ENCODE results near the gene HOXA6.
A peak's percentile ranks its signal among the peaks of the same experiment; 100 is the strongest.

HOXA6 gene

DNA sequence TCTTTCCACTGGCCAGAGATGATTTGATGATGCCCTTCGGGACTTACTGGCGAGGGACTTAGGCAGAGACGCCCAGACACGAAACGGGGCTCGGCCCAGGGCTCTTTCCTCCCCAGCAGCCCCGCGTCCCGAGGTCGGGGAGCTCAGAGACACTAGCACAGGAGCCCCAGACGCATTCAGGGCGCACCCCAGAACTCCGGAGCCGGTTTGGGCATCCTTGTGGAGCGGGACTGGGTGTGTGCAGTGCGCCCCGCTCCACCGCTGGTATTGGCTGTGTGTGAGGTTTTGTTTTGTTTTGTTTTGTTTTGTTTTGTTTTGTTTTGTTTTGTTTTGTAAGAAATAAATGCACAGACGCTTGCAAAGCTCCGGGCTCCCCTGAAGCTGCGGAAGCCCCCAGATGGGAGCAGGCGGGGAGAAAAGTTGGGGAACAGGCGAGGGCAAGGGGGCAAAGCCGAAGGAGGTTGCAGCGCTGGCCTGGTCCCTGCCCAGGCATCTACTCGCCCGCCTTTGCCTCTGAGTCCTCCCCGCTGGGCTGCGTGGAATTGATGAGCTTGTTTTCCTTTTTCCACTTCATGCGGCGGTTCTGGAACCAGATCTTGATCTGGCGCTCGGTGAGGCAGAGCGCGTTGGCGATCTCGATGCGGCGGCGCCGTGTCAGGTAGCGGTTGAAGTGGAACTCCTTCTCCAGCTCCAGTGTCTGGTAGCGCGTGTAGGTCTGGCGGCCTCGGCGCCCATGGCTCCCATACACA is 2.2 kb downstream of the HOXA6 start:
- peak in 2 of 42 donors; percentile 14 to 19 for DNase-seq
- intact Hi-C loops (cut with DNase I): no loop called here

DNA sequence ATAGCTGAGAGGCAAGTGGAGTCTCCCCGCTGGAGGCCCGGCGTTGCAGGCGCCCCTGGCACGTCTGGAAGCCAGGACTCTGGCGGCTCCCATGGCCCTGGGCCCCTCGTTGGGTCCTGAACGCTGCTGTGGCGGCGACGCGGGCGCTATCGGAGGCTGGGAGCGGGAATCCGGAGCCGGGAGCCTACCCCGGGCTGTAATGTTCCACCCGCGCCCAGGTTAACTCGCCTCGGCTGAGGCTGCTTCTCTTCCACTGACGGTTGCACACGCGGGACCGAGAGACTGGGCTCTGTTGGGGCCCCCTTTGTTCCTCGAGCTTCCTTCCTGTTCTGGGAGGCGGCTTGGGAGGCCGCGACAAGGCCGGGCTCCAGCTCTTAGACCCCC is 2.8 kb downstream of the HOXA6 start:
- intact Hi-C loops (cut with DNase I): no loop called here
- no peak for DNase-seq

DNA sequence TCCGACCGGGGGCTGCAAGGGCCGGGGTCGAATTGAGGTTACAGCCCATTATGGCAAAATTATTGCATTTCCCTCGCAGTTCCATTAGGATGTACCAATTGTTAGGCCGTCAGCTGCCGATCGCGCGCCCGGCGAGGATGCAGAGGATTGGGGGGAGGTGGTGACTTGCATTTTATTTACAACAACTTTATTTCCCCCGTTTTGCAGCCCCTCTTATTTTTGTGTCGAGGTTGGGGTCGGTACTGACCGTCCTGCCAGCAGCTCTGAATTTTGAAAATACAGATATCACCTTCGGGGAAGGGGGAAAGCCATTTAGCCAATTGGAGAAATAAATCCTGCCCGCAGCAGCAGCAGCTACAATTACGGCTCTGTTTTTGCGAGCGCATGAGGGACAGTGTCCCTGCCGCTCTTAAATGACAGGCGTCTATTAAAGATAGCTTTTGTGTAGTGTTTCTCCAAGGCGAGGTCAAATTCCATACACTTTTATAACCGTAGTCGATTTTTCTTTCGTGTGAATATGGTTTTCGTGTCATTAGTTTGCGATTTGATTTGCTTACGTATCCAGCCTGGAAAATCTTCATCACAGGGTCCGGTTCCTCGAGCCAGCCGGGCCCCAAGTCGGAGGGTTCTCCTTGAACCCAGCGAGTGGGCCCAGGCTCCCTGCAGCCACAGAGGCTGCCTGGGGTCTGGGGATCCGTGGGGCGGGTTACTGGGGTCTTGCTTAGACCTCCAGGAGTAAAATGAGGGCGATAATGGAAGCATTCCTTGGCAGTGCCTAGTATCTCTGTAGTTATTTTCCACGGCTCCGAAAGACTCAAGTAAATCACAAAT is 3.4 kb downstream of the HOXA6 start:
- DNase-seq: peak in 1 of 42 donors; percentile 9
- intact Hi-C loops (cut with DNase I): no loop called here

DNA sequence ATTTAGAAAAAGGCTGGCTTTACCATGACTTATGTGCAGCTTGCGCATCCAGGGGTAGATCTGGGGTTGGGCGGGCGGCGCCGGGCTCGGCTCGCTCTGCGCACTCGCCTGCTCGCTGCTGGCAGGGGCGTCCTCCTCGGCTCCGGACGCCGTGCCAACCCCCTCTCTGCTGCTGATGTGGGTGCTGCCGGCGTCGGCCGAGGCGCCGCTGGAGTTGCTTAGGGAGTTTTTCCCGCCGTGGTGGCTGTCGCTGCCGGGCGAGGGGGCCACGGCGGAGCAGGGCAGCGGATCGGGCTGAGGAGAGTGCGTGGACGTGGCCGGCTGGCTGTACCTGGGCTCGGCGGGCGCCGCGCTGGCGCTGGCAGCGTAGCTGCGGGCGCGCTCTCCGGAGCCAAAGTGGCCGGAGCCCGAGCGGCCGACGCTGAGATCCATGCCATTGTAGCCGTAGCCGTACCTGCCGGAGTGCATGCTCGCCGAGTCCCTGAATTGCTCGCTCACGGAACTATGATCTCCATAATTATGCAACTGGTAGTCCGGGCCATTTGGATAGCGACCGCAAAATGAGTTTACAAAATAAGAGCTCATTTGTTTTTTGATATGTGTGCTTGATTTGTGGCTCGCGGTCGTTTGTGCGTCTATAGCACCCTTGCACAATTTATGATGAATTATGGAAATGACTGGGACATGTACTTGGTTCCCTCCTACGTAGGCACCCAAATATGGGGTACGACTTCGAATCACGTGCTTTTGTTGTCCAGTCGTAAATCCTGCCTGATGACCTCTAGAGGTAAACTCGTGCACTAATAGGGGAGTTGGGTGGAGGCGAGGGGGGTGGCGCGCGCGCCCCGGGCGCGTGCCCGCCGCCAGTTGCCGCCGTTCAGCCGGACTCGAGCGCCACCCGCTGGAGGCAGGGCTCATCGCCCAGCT is 4.3 kb downstream of the HOXA6 start, which contains the start of gene HOXA5:
HOXA5 (minus strand) TSS at position 659 of the 927 bp plus-strand sequence; CDS start at position 585, 74 bp downstream.
- peak in 1 of 42 donors; percentile 17 for DNase-seq
- intact Hi-C loops (cut with DNase I): no loop called here

DNA sequence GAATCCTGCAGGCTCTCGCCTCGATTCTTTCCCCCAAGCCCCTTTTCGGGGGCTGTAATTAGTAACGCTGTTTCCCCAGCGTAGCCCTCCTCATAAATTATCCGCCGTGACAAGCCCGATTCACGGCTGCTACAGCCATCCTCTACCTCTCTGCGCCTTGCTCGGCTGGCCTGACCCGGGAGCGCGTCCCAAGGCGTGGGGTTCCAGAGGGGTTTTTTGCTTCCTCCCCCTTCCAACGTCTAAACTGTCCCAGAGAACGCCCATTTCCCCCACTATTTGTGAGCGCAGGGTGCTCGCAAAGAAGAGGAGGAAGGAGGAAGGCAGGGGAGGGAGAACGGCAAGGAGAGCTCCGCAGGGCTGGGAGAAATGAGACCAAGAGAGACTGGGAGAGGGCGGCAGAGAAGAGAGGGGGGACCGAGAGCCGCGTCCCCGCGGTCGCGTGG is 5.0 kb downstream of the HOXA6 start:
- intact Hi-C loops (cut with DNase I): no loop called here
- no peak for DNase-seq

DNA sequence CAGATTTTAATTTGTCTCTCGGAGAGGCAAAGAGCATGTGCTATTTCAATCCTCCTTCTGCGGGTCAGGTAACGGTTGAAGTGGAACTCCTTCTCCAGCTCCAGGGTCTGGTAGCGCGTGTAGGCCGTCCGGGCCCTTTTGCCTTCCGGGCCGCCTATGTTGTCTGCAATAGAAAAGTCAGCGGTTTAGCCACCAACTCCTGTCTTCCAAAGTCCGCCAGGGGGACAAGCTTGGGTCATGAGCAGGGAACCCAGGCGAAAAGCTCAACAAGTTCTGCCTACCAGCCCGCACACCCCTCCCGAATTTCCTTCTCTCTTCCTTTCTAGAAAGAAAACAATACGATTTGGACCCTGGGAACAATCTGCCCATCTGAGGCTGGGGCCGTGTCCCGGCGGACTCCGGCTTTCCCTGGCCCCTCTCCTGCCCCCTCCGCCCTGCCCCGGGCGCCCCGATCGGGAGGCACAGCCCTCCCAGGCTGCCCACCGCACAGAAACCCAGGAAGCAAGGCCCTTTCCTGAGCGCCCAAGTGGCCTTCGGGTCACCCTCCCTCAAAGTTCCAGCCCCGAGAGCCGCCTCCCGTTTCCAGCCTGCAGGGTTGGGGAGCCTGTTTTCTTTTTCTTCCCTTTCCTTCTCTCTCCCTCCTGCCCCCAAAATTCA is 5.5 kb downstream of the HOXA6 start:
- peak in 1 of 42 donors; percentile 16 for DNase-seq
- intact Hi-C loops (cut with DNase I): no loop called here

DNA sequence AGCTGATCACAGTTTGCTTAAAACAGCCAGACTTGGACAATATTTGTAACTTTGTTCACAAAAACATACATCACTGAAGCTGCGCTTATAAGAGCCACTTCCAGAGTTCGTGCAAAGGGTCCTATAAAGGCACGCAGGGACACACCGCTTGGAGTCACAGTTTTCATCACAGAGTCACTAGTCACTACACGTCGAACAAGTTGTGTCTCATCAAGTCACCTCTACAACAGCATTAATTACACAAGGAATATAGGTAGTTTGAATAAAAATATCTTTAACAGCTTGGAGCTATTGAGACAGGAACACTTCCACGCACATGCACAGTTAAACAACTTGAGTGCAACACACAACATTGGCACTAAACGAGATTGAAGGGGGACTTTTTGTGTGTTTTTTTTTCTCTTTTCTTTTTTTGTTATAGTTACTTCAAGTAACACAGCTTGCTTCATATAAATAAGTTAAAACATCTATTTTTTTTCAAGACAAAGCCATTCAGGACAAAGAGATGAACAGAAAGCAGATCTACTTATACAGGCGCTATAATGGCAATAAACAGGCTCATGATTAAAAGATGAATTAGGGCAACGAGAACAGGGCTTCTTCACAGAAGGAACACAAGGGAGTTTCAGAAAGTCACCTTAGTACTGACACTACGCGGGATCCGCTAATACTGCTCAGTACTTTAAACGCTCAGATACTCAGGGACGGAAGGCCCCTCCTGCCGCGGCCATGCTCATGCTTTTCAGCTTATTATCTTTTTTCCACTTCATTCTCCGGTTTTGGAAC is 6.2 kb downstream of the HOXA6 start:
- peak in 1 of 42 donors; percentile 4 for DNase-seq
- intact Hi-C loops (cut with DNase I): no loop called here

DNA sequence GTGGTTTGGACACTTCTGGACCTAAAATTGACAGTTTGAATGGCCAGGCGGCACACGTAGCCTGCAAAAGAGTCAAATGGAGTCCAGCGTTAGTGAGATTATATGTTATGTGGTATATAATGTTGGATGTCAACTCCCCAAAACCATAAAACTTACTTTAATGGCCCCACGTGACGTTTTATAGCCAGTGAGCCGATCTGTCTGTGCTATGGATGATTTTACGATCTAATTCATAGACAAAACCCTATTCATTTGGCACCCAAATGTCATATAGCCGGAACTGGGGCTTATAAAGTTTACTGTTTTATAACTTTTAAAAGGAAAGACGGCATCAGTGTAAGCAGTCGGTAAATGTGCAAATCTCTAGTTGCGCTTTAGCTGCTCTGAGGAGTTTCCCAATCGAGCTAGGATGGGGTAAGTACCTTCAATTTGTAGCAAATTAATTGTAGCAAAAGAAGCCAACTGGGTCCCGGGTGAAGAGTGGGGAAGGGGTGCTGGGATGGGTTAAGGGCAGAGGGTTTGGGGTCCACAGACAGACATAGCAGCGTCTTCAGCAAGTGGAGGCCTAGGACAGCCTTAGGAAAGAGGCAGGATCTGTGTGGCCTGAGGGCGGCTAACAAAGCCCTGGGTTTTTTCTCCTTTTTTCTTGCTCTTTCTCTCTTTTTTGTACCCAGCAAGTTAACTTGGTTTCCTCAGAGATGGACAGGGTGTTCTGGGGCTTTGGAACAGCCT is 7.3 kb downstream of the HOXA6 start:
- DNase-seq: peak in 1 of 42 donors; percentile 3
- intact Hi-C loops (cut with DNase I): no loop called here

DNA sequence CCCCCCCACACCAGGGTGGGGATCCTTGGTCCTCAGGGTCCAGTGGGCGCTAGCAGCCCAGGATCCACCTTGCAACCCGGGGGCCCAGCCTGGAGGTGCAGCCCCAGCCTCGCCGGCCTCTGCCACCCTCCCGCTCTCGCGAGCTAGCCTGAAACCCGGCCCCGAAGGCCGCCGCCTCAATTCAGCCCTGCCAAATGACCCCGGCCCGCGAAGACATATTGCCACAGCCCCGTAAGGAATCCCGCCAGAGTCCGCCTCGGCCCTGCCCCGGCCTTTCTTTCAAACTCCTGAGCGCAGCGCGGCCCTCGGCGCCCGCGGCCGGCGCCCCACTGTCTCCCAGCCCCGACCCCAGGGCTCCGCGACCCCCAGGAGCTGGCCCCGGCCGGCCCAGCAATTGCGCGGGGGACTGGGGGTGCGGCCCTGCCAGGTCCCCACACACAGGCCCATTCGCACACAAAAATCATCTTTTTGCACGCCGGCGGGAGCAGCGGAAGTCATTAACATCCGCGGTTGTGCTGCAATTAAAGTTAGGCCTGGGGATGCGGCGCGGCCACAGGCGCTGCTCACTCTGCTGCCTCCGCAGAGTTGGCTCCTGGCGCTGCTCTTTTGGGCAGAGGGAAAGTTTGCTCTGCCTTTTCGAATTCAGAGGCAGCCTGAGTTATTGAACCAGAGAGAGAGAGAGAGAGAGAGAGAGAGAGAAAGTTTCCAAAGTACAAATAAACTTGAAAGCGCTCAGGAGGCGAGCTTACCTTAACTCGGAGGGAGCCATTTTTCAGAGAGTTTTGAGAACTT is 8.0 kb downstream of the HOXA6 start:
- intact Hi-C loops (cut with DNase I): no loop called here
- DNase-seq: peak in 1 of 42 donors; percentile 14

DNA sequence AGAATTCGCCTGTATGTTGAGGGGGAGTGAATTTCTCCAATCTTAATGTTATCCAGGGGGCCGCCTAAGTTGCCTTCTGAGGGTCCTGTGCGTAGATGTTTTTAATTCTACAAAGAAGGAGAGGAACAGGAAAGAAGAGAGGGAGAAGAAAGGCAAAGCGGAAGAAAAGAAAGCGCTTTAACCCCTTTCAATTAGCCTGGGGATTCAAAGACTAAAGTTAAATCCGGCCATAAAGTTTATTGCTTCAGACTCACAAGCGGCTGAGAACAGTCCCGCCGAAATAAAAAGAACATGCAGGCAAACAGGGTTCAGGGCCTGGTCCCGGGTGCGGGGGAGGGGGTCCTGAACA is 8.6 kb downstream of the HOXA6 start:
- DNase-seq: no peak
- intact Hi-C loops (cut with DNase I): no loop called here

DNA sequence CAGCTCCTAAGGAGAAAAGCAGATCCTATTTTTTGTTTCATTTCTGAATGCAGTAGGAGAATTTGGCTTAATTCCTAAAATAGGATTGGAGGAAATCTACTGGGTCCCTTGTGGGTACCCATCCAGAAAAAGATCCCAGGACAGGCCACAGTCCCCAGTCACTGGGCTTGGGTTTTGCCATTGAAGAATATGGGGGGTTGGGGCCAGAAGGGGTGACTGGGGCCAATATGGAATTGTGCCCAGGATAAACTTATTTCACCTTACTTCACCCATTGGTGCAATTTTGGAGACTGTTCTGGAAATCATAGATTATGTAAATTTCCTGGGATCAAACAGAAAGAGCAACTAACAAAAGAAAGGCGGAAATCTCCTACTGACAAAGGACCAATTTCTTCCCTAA is 9.1 kb downstream of the HOXA6 start:
- no peak for DNase-seq
- intact Hi-C loops (cut with DNase I): no loop called here

DNA sequence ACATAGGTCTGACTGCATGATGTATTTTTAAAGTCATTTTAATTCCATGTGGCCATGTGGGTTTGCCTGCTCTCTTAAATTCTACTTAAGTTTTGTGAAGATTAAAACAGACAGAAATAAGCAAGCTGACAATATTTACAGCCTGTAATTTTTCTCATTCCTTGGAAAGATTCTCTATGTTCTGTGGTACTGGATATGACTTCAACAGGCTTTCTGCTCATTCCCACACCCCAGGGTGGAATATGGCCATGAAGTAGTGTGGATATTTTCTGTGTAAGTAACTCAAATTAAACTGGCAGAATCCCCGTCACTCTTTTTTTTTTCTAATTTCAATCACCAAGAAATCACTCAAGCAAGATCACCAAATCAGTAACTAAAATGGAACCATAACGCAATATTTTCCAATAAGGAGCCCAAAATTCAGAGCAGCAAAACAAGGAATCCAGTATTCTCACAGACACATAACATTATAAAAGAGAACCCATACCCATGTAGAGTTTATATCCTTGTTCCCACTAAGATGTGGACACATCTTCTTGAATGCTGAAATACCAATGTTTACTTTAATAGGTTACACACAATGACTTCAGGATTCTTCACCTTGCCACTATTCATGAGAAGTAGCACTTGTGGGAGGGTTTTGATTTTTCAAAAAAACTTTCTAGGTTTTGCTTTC is 9.8 kb downstream of the HOXA6 start:
- intact Hi-C loops (cut with DNase I): no loop called here
- peak in 1 of 42 donors; percentile 6 for DNase-seq

DNA sequence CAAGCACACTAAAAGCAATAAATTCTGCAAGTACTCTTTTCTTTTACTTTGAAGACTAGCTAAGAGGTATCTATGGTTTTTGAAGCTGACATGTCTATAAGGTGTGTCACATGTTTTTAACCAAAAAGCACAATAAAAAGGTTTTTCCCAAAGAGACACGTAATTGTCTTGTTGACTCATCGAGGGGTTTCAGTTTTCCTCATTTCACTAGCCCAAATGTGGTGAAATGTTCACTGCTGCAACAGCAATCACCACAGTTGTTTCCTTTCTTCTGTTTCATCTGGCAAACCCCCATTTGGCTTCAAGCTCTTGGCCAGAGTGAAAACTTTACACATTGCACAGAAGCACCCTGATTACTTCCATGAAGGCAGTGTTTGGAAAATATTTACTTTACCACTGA is 13.2 kb downstream of the HOXA6 start:
- intact Hi-C loops (cut with DNase I): no loop called here
- DNase-seq: no peak

DNA sequence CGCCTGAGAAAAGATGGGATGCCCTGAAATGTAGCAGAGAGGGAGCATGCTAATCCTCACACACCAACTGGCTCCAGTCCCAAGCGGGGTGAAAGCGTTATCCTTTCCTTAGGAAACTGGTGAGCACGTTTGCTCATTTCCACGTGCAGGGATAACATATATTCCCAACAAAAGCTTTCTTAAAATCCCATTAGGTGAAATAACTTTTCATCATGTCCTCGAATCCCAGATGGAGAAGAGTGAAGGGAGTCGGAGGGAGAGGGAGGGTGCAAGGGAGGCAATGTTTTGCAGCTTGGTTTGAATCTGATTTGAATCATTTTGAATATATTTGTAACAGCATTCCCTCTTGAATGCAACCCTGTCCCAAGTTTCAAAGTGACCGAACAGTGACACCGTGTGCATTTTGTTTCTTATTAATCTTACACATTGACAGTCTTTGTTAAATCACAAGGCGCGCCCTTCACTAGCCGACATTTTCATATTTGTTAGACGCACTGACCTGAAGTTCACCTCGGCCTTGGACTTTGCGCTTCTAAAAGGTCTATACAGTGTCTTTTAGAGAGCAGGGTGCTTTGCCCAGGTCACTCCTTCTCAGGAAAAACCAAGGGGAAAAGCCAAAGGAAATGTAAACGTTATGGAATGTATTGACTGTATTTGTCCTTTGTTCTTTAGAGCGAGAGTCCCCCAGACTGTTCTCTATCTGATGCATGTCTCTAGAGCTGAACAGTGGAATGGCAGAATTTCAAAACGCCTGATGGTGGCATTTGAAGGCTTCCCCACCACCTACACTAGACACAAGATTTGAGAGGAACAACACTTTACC is 14.0 kb downstream of the HOXA6 start:
- DNase-seq: peak in 1 of 42 donors; percentile 10
- intact Hi-C loops (cut with DNase I): no loop called here

DNA sequence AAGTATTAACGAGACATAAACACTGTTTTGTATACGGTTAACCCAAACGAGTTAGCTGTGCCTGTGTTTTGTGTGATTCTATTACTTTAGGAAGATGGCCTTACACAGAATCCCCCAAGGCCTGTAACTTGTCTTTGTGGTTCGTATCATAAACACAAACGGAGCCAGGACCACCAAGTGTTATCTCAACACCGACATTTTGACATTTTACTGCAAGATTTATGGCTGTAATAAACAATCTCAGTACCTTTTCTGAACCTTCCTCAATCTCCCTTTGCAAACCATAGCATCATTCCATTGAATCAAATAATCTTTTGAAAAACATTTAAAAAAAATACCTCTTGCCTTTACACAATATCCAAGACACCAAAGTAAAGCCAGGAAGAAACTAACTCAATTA is 14.6 kb downstream of the HOXA6 start:
- DNase-seq: no peak
- intact Hi-C loops (cut with DNase I): no loop called here

Data from head of caudate nucleus (tissue), 42 donors.